Tibial artery (tissue), 4 donors: ENCODE results near the gene TMEM126A.

ENCODE experiments used
- DNase-seq, 2 donors: peaks; one replicate each; pipeline ENCODE4 v3.0.0-alpha.2; 2019
- H3K27ac ChIP-seq, 2 donors: fragments of 200-600 bp; sonication (generic) in 1 of 2; 1 replicate in 1 of 2; 2 replicates in 1 of 2; pipeline ENCODE4 v1.5.1; 2018 to 2019; ENCODE audit warnings: mild to moderate bottlenecking in 1 of 2
- H3K27me3 ChIP-seq, 2 donors: fragments of 200-600 bp; sonication (generic) in 1 of 2; one replicate each; pipeline versions ENCODE4 v1.5.1 to v1.6.0; 2016 to 2019
- H3K36me3 ChIP-seq, 3 donors: fragments of 200-600 bp; sonication (generic) in 2 of 3; one replicate each; pipeline ENCODE4 v1.5.1; 2016 to 2019; ENCODE audit warnings: mild to moderate bottlenecking in 2 of 3
- H3K4me1 ChIP-seq, 4 donors: fragments of 200-600 bp; sonication (generic) in 2 of 4; 1 replicate in 3 of 4; 2 replicates in 1 of 4; pipeline ENCODE4 v1.5.1; 2016 to 2019
- H3K4me3 ChIP-seq, 2 donors: fragments of 200-600 bp; sonication (generic) in 1 of 2; 1 replicate in 1 of 2; 2 replicates in 1 of 2; pipeline ENCODE4 v1.5.1; 2018 to 2019; ENCODE audit warnings: mild to moderate bottlenecking in 2 of 2
- H3K9me3 ChIP-seq, 3 donors: fragments of 200-600 bp; sonication (generic) in 1 of 3; one replicate each; pipeline ENCODE4 v1.5.1; 2016 to 2019
- CTCF ChIP-seq, 2 experiments: fragments of 200-600 bp in 1 of 2; fragments of 450-650 bp in 1 of 2; IDR thresholded peaks; one replicate each; pipeline ENCODE4 v1.5.1; 2017 to 2019; ENCODE audit warnings: antibody characterized with exemption in 2 of 2, mild to moderate bottlenecking in 1 of 2, moderate library complexity in 1 of 2
- intact Hi-C: fragments of 100-400 bp; cut with DNase I; formaldehyde crosslinking; loops from one replicate; pipeline ENCODE4 v1.15.0; 2023; ENCODE audit warnings: low total_unique reads

TMEM126A gene

GRCh38 chr11:85682330-85683305 lies 34.9 kb downstream of the TMEM126A start:
- intact Hi-C loops = no loop called here
- TF ChIP-seq CTCF (IDR thresholded peaks at IDR 0.05) = no peak
- no peaks in the 10 kb centered on the region for H3K36me3 ChIP-seq
- peak overlapping the region; percentile 54 to 65 for H3K4me3 ChIP-seq
- peaks cover 0 to 25% (median 10%) of the 10 kb centered on the region in 4 donors for H3K4me1 ChIP-seq
- no peaks in the 10 kb centered on the region for H3K27me3 ChIP-seq
- peak overlapping the region; percentile 42 to 52 for H3K27ac ChIP-seq
- peak; percentile 48 to 79 for DNase-seq
- no peaks in the 10 kb centered on the region for H3K9me3 ChIP-seq

GRCh38 chr11:85685125-85685819 lies 37.5 kb downstream of the TMEM126A start:
- H3K4me1 ChIP-seq = peaks cover 0 to 25% (median 10%) of the 10 kb centered on the region in 4 donors
- peaks cover 0 to 3% (median 0%) of the 10 kb centered on the region in 3 donors for H3K36me3 ChIP-seq
- H3K4me3 ChIP-seq = peak overlapping the region; percentile 49 to 58
- no peak for DNase-seq
- no peak for TF ChIP-seq CTCF (IDR thresholded peaks at IDR 0.05)
- intact Hi-C loops = no loop called here
- no peaks in the 10 kb centered on the region for H3K9me3 ChIP-seq
- H3K27ac ChIP-seq = peak overlapping the region; percentile 74 to 80
- no peaks in the 10 kb centered on the region for H3K27me3 ChIP-seq

GRCh38 chr11:85685820-85686459 lies 38.2 kb downstream of the TMEM126A start, which contains the start of gene CCDC89:
Gene CCDC89 (minus strand): TSS chr11:85686195. CDS start chr11:85686130, 65 bp downstream.
- no peaks in the 10 kb centered on the region for H3K27me3 ChIP-seq
- TF ChIP-seq CTCF (IDR thresholded peaks at IDR 0.05) = no peak
- peak within 1 kb of the TSS; percentile 49 to 58 for H3K4me3 ChIP-seq
- peaks cover 0 to 10% (median 0%) of the 10 kb centered on the region in 3 donors for H3K36me3 ChIP-seq
- H3K9me3 ChIP-seq = no peaks in the 10 kb centered on the region
- peak within 1 kb of the TSS; percentile 74 to 80 for H3K27ac ChIP-seq
- H3K4me1 ChIP-seq = peaks cover 0 to 25% (median 10%) of the 10 kb centered on the region in 4 donors
- intact Hi-C loops = no loop called here
- DNase-seq = peak; percentile 79 to 91

- intact Hi-C loops = loop anchor here (5.0 kb wide), 1 partner anchor 118 kb away; the partner anchor contains the start of gene SYTL2
- DNase-seq = no peak
- no peaks in the 10 kb centered on the region for H3K27me3 ChIP-seq
These were observed 46.7 kb downstream of the TMEM126A start for GRCh38 chr11:85694385-85694980.

More at GRCh38 chr11:85694385-85694980, 46.7 kb downstream of the TMEM126A start:
- no peaks in the 10 kb centered on the region for H3K9me3 ChIP-seq
- peak overlapping the region in 1 of 2 donors; percentile 29 for H3K27ac ChIP-seq
- no peak overlapping the region for H3K4me3 ChIP-seq
- peaks cover 0 to 40% (median 16%) of the 10 kb centered on the region in 3 donors for H3K36me3 ChIP-seq
- peaks cover 0 to 8% (median 1%) of the 10 kb centered on the region in 4 donors for H3K4me1 ChIP-seq
- TF ChIP-seq CTCF (IDR thresholded peaks at IDR 0.05) = peak; percentile 45 to 57
